ENCODE data around the gene LRRFIP1. TPM values are rescaled to one million over a fixed set of nuclear protein-coding genes. Genes with fewer than 3 reads are reported as not detected.

The LRRFIP1 gene
- 134 and 166 TPM in 2 replicates for total RNA-seq

DNA sequence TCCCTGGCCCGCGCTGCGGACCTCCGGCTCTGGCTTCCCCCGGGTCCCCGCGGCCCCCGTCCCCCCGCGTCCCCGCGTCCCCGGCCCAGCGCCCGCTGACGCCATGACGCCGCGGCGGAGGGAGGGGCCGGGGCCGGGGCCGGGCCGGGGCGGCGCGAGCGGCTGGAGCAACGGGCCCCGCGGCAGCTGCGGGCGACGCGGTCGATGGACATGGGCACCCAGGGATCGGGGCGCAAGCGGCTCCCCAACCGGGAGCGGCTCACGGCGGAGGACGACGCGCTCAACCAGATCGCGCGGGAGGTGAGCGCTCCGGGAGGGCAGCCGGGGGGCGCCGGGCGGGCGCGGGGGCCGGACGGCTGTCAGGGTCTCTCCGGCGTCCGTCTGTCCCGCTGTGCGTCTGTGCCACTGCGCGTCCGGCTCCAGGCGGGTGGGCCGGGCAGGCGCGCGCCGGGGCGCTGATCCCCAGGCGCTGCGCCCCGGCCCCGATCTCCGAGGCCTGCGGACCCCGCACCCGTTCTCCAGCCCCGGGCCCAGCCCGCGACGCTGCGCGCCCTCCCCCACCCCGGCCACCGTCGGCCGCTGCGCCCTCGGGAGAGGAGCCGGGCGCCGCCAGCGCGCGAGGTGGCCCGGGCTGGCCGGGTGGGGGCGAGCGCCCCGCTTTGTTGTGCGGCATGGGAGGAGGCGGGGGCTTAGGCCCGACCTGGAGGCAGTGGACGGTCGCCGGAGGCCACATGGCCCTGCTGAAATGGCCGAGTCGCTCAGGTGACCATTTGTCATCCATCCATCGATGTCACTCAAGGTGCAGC, at the start of gene LRRFIP1:
TSS of gene LRRFIP1 (plus strand) at position 147 of the 806 bp plus-strand sequence. CDS start at position 205, 58 bp downstream.

DNA sequence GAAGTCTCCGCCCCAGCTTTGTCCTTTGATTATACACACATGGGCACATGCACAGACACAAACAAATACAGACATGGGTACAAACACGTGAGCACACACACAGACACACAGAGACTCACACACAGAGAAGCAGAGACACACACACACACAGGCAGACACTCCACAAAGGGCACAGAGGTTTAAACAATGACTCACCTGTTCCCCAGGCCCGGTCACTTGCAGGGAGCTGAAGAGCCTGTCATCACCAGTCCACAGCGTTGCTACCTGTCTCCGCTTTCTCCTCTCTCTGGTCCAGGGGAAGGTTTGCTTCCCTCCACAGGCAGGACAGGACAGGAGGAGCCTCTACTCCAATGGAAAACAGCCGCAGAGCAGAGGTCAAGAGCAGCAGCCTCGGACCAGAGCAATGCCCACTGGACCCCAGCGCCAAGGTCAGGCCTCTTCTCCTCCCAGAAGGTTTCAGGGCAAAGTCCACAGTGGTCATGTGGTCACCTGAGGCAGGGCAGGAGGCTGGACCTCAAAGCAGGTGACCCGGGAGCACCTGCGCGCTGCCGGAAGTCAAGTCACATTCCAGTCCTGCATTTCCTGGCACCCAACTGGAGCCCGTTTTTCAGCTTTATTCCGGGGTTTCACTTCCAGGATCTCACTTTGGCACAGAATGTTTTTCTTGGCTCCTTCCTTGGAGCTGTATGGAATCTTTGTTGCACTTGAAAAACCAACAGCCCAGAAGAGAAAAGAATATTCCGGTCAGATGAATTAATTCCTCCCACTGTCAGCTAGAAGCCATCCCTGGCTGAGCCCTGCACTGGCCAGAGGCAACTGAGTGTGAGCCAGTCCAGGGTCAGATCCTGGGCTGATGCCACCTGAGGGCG, 36.9 kb upstream of the LRRFIP1 start, which contains the start of gene RAB17:
TSS of gene RAB17 (minus strand) at position 463 of the 869 bp plus-strand sequence. CDS start 4,580 bp downstream, outside the sequence.

GRCh38 chr2:237798236-237799059, 171.1 kb downstream of the LRRFIP1 start, which contains the start of gene RBM44:
RBM44 (plus strand) TSS chr2:237798779; CDS start chr2:237813610, 14,831 bp downstream.

Other genes starting within 250 kb of the LRRFIP1 start
- 4.7 and 29.8 TPM in 2 replicates for gene COL6A3, start 213.4 kb upstream of the LRRFIP1 start, total RNA-seq
- gene MLPH, start 140.3 kb upstream of the LRRFIP1 start, total RNA-seq: 0.19 and 0.81 TPM in 2 replicates
- gene PRLH, start 61.0 kb upstream of the LRRFIP1 start, total RNA-seq: not detected in 2 replicates
- gene RAB17, start 36.9 kb upstream of the LRRFIP1 start, total RNA-seq: 0.97 and 6.8 TPM in 2 replicates
- gene RBM44, start 171.2 kb downstream of the LRRFIP1 start, total RNA-seq: 0.31 and 0.32 TPM in 2 replicates
- 0.25 TPM in 1 of 2 replicates, not detected in the other for gene RAMP1, start 232.0 kb downstream of the LRRFIP1 start, total RNA-seq

All from bladder microvascular endothelial cell (primary cell).